ENCODE measurements around the gene TARS2. TPM values are rescaled to one million over a fixed set of nuclear protein-coding genes. Genes with fewer than 3 reads are reported as not detected.
A peak's percentile ranks its signal among the peaks of the same experiment; 100 is the strongest.

TARS2 gene
- total and polyA plus RNA-seq, 2 of the 4 experiments (the other 2 are of a cell fraction), result 10.9 to 21.8 TPM

DNA sequence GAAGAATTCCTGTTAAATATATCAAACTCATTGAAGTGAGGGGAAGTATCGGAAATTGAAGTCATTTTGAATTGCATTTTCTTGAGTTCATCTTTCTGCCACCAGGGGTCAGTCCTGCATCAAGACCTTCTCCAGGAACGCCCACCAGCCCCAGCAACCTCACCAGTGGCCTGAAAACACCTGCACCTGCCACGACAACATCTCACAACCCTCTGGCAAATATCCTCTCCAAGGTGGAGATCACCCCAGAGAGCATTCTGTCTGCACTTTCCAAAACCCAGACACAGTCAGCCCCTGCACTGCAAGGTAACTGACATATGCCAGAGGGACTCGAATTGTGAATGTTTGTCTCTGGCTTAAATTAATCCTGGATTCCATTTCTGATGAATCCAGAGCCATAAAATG is 22.8 kb upstream of the TARS2 start:
- no peak overlapping the region for H4K5ac ChIP-seq (ENCODE audit: low read depth, low read length)
- H3K79me1 ChIP-seq (ENCODE audit: low read depth in 1 of 2, low read length in 2 of 2), result peaks cover 0 to 8% of the 10 kb centered on the region in 2 experiments; a peak in 3 of 4 replicates
- H3K23ac ChIP-seq (ENCODE audit: low read depth, low read length), result no peak overlapping the region
- no peak overlapping the region for H2AK5ac ChIP-seq (ENCODE audit: low read depth, low read length)
- H3K18ac ChIP-seq (ENCODE audit: low read depth, low read length), result no peak overlapping the region
- no peaks in the 10 kb centered on the region for H3K9me1 ChIP-seq (ENCODE audit: insufficient read depth, low read length)
- no CpG with 5 or more reads among the region's 4 CpGs for WGBS, 2 experiments (ENCODE audit: extremely low coverage in 2 of 2, insufficient read length in 1 of 2)
- TF ChIP-seq, protein P1, sequence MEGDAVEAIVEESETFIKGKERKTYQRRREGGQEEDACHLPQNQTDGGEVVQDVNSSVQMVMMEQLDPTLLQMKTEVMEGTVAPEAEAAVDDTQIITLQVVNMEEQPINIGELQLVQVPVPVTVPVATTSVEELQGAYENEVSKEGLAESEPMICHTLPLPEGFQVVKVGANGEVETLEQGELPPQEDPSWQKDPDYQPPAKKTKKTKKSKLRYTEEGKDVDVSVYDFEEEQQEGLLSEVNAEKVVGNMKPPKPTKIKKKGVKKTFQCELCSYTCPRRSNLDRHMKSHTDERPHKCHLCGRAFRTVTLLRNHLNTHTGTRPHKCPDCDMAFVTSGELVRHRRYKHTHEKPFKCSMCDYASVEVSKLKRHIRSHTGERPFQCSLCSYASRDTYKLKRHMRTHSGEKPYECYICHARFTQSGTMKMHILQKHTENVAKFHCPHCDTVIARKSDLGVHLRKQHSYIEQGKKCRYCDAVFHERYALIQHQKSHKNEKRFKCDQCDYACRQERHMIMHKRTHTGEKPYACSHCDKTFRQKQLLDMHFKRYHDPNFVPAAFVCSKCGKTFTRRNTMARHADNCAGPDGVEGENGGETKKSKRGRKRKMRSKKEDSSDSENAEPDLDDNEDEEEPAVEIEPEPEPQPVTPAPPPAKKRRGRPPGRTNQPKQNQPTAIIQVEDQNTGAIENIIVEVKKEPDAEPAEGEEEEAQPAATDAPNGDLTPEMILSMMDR (conservative IDR thresholded peaks at IDR 0.05; ENCODE audit: low read depth, low read length), result peak; percentile 74
- TF ChIP-seq RAD21 (IDR thresholded peaks at IDR 0.05; ENCODE audit: low read length) (peak; percentile 81), SMC3 (IDR thresholded peaks at IDR 0.05; ENCODE audit: low read depth, low read length) (peak; percentile 81), BHLHE40 (IDR thresholded peaks at IDR 0.05; ENCODE audit: low read depth, low read length) (no peak), RFX5 (IDR thresholded peaks at IDR 0.05; ENCODE audit: low read depth, low read length) (no peak)
- no peaks in the 10 kb centered on the region; the same call in 1 of the 2 replicates for H4K20me1 ChIP-seq (ENCODE audit: insufficient read depth, low read length)
- no peak overlapping the region for H2BK20ac ChIP-seq (ENCODE audit: low read depth, low read length)
- in situ Hi-C loops (cut with MboI; ENCODE audit: low sequenced_read_pairs), result no loop called here
- H3K9me3 ChIP-seq (ENCODE audit: control insufficient read depth, insufficient read depth, low read length), result no peaks in the 10 kb centered on the region
- CTCF ChIA-PET, result no interaction called here
- H3K4me1 ChIP-seq (ENCODE audit: control insufficient read depth, insufficient read depth, low read length), result no peaks in the 10 kb centered on the region
- no peak overlapping the region for H2BK15ac ChIP-seq (ENCODE audit: low read depth, low read length)
- H3K4me2 ChIP-seq (ENCODE audit: low read depth, low read length), result no peak overlapping the region
- H3K27me3 ChIP-seq (ENCODE audit: control insufficient read depth, insufficient read depth, low read length), result no peaks in the 10 kb centered on the region
- POLR2A ChIA-PET (ENCODE audit: unreplicated experiment), result no interaction called here
- DNase-seq (peak; percentile 63), ATAC-seq (ENCODE audit: low read depth) (peak; percentile 77)
- no peak overlapping the region for H4K8ac ChIP-seq (ENCODE audit: low read depth in 2 of 2, low read length in 2 of 2)
- peaks cover 18% of the 10 kb centered on the region for H3K36me3 ChIP-seq (ENCODE audit: control insufficient read depth, insufficient read depth, low read length)
- intact Hi-C loops (cut with micrococcal nuclease), result loop anchor here (1.0 to 2.0 kb wide), 2 partner anchors 68 to 84 kb away; partner anchors contain the start of gene ADAMTSL4
- H3K27ac ChIP-seq (ENCODE audit: insufficient read depth, low read length), result no peak overlapping the region
- H2BK5ac ChIP-seq (ENCODE audit: low read depth, low read length, poor library complexity, severe bottlenecking), result no peak overlapping the region
- no peak overlapping the region for H4K91ac ChIP-seq (ENCODE audit: insufficient read depth, low read depth, low read length)
- no peak overlapping the region for H2AFZ ChIP-seq (replicated peaks; ENCODE audit: low read length, poor library complexity)
- peak overlapping the region; percentile 22 for H2AK9ac ChIP-seq (replicated peaks; ENCODE audit: low read depth, low read length, poor library complexity)
- no peak overlapping the region for H3K4me3 ChIP-seq (ENCODE audit: insufficient read depth, low read depth, low read length)
- no TSS peak for BruUV-seq (replicated peaks)
- no peak overlapping the region for H3K14ac ChIP-seq (replicated peaks; ENCODE audit: low read depth, low read length)
- no peak overlapping the region for H3K56ac ChIP-seq (ENCODE audit: extremely low read depth, insufficient read depth, low read length)
- H3K9ac ChIP-seq (ENCODE audit: low read depth, low read length), result no peak overlapping the region
- no peak overlapping the region for H3K4ac ChIP-seq (ENCODE audit: low read depth, low read length)
- no peak overlapping the region for H2BK120ac ChIP-seq (ENCODE audit: low read depth, low read length)
- dilution Hi-C loops (cut with HindIII; ENCODE audit: low sequenced_read_pairs, unreplicated experiment), result no loop called here

All from IMR-90 (cell line).